ENCODE results near the gene CINP. TPM values are rescaled to one million over a fixed set of nuclear protein-coding genes. Genes with fewer than 3 reads are reported as not detected.

Gene CINP
- polyA plus RNA-seq, 1 donor from 2014 or later: 23.1 TPM

- no peak overlapping the region for H3K27ac ChIP-seq (ENCODE audit: low read length)
- H4K20me1 ChIP-seq (ENCODE audit: insufficient read depth): no peaks in the 10 kb centered on the region
- no peak overlapping the region for H2AFZ ChIP-seq (ENCODE audit: low read depth, low read length)
- H3F3A ChIP-seq (ENCODE audit: insufficient read depth, low read length, poor library complexity, severe bottlenecking): no peaks in the 10 kb centered on the region
- no peak overlapping the region for H3K9ac ChIP-seq (ENCODE audit: low read length)
- no peaks in the 10 kb centered on the region for H3K9me3 ChIP-seq (ENCODE audit: low read length)
- no peaks in the 10 kb centered on the region for H3K9me2 ChIP-seq (ENCODE audit: insufficient read depth, low read length)
- H3K27me3 ChIP-seq (ENCODE audit: insufficient read depth, low read depth, low read length): no peaks in the 10 kb centered on the region
- H3K79me2 ChIP-seq (replicated peaks; ENCODE audit: insufficient read depth, low read length): no peaks in the 10 kb centered on the region
- no peak overlapping the region for H3K4me3 ChIP-seq (ENCODE audit: low read length)
- peaks cover 5% of the 10 kb centered on the region for H3K36me3 ChIP-seq (ENCODE audit: insufficient read depth, low read length)
- TF ChIP-seq EZH2 (IDR thresholded peaks at IDR 0.05; ENCODE audit: borderline replicate concordance, insufficient read depth, low read length, poor library complexity, severe bottlenecking): no peak
- TF ChIP-seq POLR2AphosphoS5 (IDR thresholded peaks at IDR 0.05): no peak
- no peak for TF ChIP-seq TAF1 (IDR thresholded peaks at IDR 0.05; ENCODE audit: low read depth)
- no peak for TF ChIP-seq SMC3 (conservative IDR thresholded peaks at IDR 0.05; ENCODE audit: poor library complexity)
- TF ChIP-seq CTCF (IDR thresholded peaks at IDR 0.05; ENCODE audit: poor library complexity, severe bottlenecking): no peak
- no peak for TF ChIP-seq MXI1 (conservative IDR thresholded peaks at IDR 0.05; ENCODE audit: poor library complexity, severe bottlenecking)
- no peak overlapping the region for H3K4me2 ChIP-seq (ENCODE audit: low read length)
Observed at GRCh38 chr14:102407258-102407657, 44.6 kb upstream of the CINP start.

GRCh38 chr14:102403028-102403427 lies 40.3 kb upstream of the CINP start:
- Histone ChIP-seq H3K27ac (ENCODE audit: low read length) (no peak overlapping the region), H2AFZ (ENCODE audit: low read depth, low read length) (no peak overlapping the region), H3K4me2 (ENCODE audit: low read length) (no peak overlapping the region)

More at GRCh38 chr14:102403028-102403427, 40.3 kb upstream of the CINP start:
- Histone ChIP-seq H3K9me3 (ENCODE audit: low read length) (no peaks in the 10 kb centered on the region), H3K9me2 (ENCODE audit: insufficient read depth, low read length) (no peaks in the 10 kb centered on the region), H3K4me3 (ENCODE audit: low read length) (no peak overlapping the region), H3K79me2 (replicated peaks; ENCODE audit: insufficient read depth, low read length) (no peaks in the 10 kb centered on the region), H3K9ac (ENCODE audit: low read length) (no peak overlapping the region), H3K27me3 (ENCODE audit: insufficient read depth, low read depth, low read length) (no peaks in the 10 kb centered on the region), H4K20me1 (ENCODE audit: insufficient read depth) (no peaks in the 10 kb centered on the region), H3K36me3 (ENCODE audit: insufficient read depth, low read length) (peaks cover 5% of the 10 kb centered on the region), H3F3A (ENCODE audit: insufficient read depth, low read length, poor library complexity, severe bottlenecking) (no peaks in the 10 kb centered on the region)
- TF ChIP-seq RAD21 (conservative IDR thresholded peaks at IDR 0.05): no peak
- TF ChIP-seq SMC3 (conservative IDR thresholded peaks at IDR 0.05; ENCODE audit: poor library complexity): no peak
- no peak for TF ChIP-seq TAF1 (IDR thresholded peaks at IDR 0.05; ENCODE audit: low read depth)
- no peak for TF ChIP-seq EZH2 (IDR thresholded peaks at IDR 0.05; ENCODE audit: borderline replicate concordance, insufficient read depth, low read length, poor library complexity, severe bottlenecking)
- no peak for TF ChIP-seq CTCF (IDR thresholded peaks at IDR 0.05; ENCODE audit: poor library complexity, severe bottlenecking)
- TF ChIP-seq REST (IDR thresholded peaks at IDR 0.05; ENCODE audit: borderline replicate concordance): no peak
- no peak for TF ChIP-seq MXI1 (conservative IDR thresholded peaks at IDR 0.05; ENCODE audit: poor library complexity, severe bottlenecking)
- no peak for TF ChIP-seq EP300 (conservative IDR thresholded peaks at IDR 0.05; ENCODE audit: poor library complexity, severe bottlenecking)
- no peak for TF ChIP-seq POLR2AphosphoS5 (IDR thresholded peaks at IDR 0.05)

Data from neural cell (in vitro differentiated cells).